Osteoblast (primary cell): ENCODE data around the gene TCF4. TPM values are rescaled to one million over a fixed set of nuclear protein-coding genes. Genes with fewer than 3 reads are reported as not detected.

Source experiments
- DNase-seq: peaks from one replicate; pipeline ENCODE4 v3.0.0; 2011; ENCODE audit warnings: low spot score, mixed read lengths; ENCODE audit not compliant: insufficient read length; ENCODE audit errors: missing footprints
- H2AFZ ChIP-seq: 2 replicates; pipeline ENCODE4 v1.6.0; 2011; ENCODE audit warnings: mild to moderate bottlenecking, low read length
- H3K27ac ChIP-seq: 2 replicates; pipeline ENCODE4 v1.5.1; 2011; ENCODE audit warnings: mild to moderate bottlenecking, low read depth, low read length, moderate library complexity
- H3K27me3 ChIP-seq: 2 replicates; pipeline ENCODE4 v1.6.0; 2012; ENCODE audit warnings: mild to moderate bottlenecking, control low read depth, inconsistent platforms, low read length, moderate library complexity; ENCODE audit not compliant: insufficient read depth
- H3K36me3 ChIP-seq: 2 replicates; pipeline ENCODE4 v1.5.1; 2011; ENCODE audit warnings: mild to moderate bottlenecking, low read length, control low read depth, moderate library complexity; ENCODE audit not compliant: insufficient read depth
- H3K4me1 ChIP-seq: 2 replicates; pipeline ENCODE4 v1.5.1; 2011; ENCODE audit warnings: mild to moderate bottlenecking, low read length, control low read depth, moderate library complexity; ENCODE audit not compliant: insufficient read depth
- H3K4me2 ChIP-seq: 2 replicates; pipeline ENCODE4 v1.6.0; 2011; ENCODE audit warnings: mild to moderate bottlenecking, low read length; ENCODE audit not compliant: insufficient read depth
- H3K4me3 ChIP-seq: fragments of 200-600 bp; sonication (generic); 3 replicates; pipeline ENCODE4 v1.5.1; 2012; ENCODE audit warnings: mild to moderate bottlenecking, low read length, inconsistent platforms; ENCODE audit not compliant: insufficient read depth
- H3K79me2 ChIP-seq: 2 replicates; pipeline ENCODE4 v1.6.0; 2012; ENCODE audit warnings: mild to moderate bottlenecking, low read length, control low read depth, inconsistent platforms; ENCODE audit not compliant: insufficient read depth
- H3K9me3 ChIP-seq: 2 replicates; pipeline ENCODE4 v1.5.1; 2011; ENCODE audit warnings: low read depth, low read length, control low read depth
- H4K20me1 ChIP-seq: 2 replicates; pipeline ENCODE4 v1.6.0; 2012; ENCODE audit warnings: mild to moderate bottlenecking, low read length, control low read depth; ENCODE audit not compliant: insufficient read depth
- total RNA-seq: library from RNA; depleted of rRNA; stranded (reverse); fragments of >200 nt; gene quantifications from 2 replicates; pipeline ENCODE4 v1.2.3, GENCODE V29; 2012
- TF ChIP-seq, protein P1 (sequence below): IDR thresholded peaks from 2 replicates; pipeline ENCODE4 v1.5.1; 2011; ENCODE audit warnings: mild to moderate bottlenecking, low read depth, low read length, moderate library complexity; ENCODE audit errors: extremely low read depth

Gene TCF4
- total RNA-seq, 1 donor = 87.2 TPM

DNA sequence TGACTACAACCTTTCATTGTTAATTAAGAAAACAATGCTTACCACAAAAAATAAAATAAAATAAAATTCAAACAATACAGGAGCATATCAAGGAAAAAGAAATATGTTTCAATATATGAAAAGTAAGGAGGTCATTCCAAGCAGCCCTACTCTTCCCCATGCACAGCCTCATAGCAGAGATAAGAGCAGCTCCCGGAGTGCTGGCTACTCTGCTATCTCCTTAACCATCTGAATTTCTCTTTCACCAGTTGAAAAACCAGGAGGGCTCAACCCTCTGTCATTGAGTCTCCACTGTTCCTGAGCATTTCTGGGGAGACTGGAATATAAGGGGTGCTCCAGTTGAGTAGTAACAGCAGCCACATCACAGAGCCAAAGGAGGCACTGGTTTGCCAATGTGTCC is 201.4 kb downstream of the TCF4 start:
- no peaks in the 10 kb centered on the region for H3K4me1 ChIP-seq
- TF ChIP-seq, protein P1, sequence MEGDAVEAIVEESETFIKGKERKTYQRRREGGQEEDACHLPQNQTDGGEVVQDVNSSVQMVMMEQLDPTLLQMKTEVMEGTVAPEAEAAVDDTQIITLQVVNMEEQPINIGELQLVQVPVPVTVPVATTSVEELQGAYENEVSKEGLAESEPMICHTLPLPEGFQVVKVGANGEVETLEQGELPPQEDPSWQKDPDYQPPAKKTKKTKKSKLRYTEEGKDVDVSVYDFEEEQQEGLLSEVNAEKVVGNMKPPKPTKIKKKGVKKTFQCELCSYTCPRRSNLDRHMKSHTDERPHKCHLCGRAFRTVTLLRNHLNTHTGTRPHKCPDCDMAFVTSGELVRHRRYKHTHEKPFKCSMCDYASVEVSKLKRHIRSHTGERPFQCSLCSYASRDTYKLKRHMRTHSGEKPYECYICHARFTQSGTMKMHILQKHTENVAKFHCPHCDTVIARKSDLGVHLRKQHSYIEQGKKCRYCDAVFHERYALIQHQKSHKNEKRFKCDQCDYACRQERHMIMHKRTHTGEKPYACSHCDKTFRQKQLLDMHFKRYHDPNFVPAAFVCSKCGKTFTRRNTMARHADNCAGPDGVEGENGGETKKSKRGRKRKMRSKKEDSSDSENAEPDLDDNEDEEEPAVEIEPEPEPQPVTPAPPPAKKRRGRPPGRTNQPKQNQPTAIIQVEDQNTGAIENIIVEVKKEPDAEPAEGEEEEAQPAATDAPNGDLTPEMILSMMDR = no peak
- H3K27ac ChIP-seq = no peak overlapping the region

DNA sequence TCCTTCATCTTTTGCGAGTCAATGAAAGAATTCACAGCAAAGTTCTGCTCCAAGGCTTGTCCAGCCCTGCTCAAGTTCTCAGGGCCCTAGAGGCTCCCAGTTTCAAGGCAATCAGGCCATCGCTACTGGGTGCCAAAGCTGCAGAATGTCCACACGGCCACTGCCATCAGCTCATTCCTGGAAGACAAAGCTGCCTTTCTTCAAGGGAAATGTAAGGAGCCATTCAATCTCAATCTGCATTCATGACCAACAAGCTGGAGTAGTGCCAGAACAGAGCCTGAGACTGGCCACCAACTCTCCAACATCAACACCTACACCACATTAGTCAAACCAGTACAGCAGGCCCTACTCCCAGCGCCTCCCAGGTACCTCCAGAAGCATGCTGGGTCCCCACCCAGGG is 202.2 kb downstream of the TCF4 start:
- Histone ChIP-seq H3K79me2 (peaks cover 21% of the 10 kb centered on the region), H3K4me1 (peaks cover 3% of the 10 kb centered on the region), H3K36me3 (no peaks in the 10 kb centered on the region), H2AFZ (no peak overlapping the region), H3K4me3 (no peak overlapping the region), H3K4me2 (no peak overlapping the region), H3K27me3 (no peaks in the 10 kb centered on the region), H4K20me1 (peaks cover 8% of the 10 kb centered on the region), H3K27ac (no peak overlapping the region), H3K9me3 (no peaks in the 10 kb centered on the region)
- TF ChIP-seq, protein P1 = no peak
- DNase-seq = no peak

More for the DNA sequence above, 201.4 kb downstream of the TCF4 start:
- no peaks in the 10 kb centered on the region for H3K9me3 ChIP-seq
- peaks cover 19% of the 10 kb centered on the region for H3K79me2 ChIP-seq
- no peak overlapping the region for H3K4me2 ChIP-seq
- no peak overlapping the region for H2AFZ ChIP-seq
- H4K20me1 ChIP-seq = peaks cover 8% of the 10 kb centered on the region
- no peaks in the 10 kb centered on the region for H3K27me3 ChIP-seq
- no peak overlapping the region for H3K4me3 ChIP-seq
- DNase-seq = no peak
- H3K36me3 ChIP-seq = no peaks in the 10 kb centered on the region

DNA sequence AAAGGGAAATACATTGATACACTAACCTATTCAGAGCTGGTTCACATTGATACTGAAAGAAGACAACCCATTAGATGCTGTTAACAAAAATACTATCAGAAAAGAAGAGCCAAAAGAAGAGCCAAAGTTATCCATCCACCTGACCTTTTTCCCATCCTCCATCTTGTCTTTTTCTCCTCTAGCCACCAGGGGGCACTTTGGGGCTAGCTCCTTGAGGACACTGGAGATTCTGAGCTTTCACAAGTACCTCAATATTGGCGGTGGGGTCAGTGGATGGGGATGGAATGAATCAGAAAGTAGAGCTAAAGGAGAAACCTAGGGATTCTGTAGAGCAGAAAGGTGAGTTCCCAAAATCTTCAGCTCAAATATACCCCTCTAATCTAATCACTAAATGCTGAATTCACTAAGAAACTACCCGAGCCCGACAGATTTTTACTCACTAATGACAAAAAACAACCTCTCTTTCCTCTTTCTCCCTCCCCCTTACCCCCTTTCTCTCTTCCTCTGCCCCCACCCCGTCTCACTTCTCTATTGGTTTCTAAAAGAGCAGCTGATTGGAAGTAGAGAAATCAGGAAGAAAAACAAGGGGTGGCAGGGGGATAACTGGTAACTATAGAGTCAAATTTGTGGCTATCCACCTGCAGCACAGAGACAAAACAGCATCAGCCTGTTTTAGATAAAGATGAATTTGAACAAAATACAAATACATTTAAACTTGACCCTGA is 203.3 kb downstream of the TCF4 start:
- Histone ChIP-seq H3K27ac (no peak overlapping the region), H3K79me2 (peaks cover 26% of the 10 kb centered on the region), H3K9me3 (no peaks in the 10 kb centered on the region), H3K27me3 (no peaks in the 10 kb centered on the region), H3K4me2 (no peak overlapping the region), H3K4me1 (peaks cover 6% of the 10 kb centered on the region), H3K36me3 (no peaks in the 10 kb centered on the region), H3K4me3 (no peak overlapping the region), H4K20me1 (peaks cover 8% of the 10 kb centered on the region), H2AFZ (no peak overlapping the region)
- DNase-seq = peak; percentile 50
- TF ChIP-seq, protein P1 = peak; percentile 89

DNA sequence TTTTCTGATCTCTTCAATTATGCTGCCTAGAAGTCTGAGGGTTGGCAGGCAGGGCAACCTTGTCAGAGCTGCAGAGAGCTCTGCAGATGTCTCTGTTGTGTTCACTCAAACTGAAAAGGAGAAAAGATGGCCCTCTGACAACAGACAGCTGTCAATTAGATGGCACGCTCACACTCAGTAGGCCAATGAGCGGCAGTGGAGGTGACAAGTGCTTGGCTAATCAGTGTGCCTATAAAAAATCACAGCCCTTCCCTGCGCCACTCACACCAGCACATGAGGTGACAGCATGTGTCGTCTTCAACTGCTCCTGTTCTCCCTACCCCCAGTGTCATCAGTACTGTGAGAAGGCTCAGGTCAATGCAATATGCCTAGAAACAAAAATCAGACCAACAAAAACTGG is 203.9 kb downstream of the TCF4 start:
- TF ChIP-seq, protein P1 = no peak
- Histone ChIP-seq H3K36me3 (no peaks in the 10 kb centered on the region), H3K27ac (no peak overlapping the region), H3K4me3 (no peak overlapping the region), H2AFZ (no peak overlapping the region), H3K4me2 (no peak overlapping the region), H3K79me2 (peaks cover 30% of the 10 kb centered on the region), H4K20me1 (peaks cover 8% of the 10 kb centered on the region), H3K4me1 (peaks cover 6% of the 10 kb centered on the region), H3K9me3 (no peaks in the 10 kb centered on the region), H3K27me3 (no peaks in the 10 kb centered on the region)
- no peak for DNase-seq
